ENCODE measurements around the gene CDKAL1.

CDKAL1 gene

GRCh38 chr6:20850686-20851416 is 316.6 kb downstream of the CDKAL1 start:
- no peak for DNase-seq

DNA sequence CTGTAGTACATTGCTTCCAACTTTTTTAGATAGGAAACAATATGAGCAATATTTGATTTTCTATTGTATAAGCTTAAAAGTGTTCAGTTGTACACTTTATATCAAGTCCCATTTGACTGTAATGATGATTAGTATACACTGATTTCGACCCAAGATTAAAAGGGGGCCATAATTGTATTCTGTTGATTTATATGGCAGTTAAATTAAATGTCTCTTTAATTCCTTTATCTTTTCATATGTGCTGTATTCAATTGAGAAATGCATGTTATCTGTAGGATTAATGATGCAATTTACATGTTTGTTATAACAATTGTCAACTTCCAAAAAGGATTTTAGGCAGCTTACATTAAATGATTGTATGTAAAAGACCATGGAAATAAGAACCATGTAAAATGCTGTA is 317.5 kb downstream of the CDKAL1 start:
- DNase-seq, result no peak

DNA sequence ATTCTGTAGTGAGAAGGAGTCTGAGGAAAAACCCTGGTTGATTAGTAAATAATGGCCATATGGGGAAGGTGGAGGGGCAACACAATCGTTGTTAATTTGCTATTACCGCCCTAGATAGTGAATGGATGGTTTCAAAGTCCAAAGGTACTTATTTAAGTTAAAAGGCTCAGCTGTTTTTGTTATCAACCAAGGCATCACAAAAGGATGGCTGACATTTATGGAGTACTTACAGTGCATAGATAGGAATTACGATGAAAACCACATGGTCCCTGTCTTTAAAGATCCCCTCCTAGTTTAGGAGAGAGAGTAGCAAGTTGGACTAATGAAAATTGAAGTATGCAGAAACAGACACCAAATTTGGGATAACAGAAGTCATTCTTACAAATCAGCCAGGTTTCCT is 319.6 kb downstream of the CDKAL1 start:
- no peak for DNase-seq

DNA sequence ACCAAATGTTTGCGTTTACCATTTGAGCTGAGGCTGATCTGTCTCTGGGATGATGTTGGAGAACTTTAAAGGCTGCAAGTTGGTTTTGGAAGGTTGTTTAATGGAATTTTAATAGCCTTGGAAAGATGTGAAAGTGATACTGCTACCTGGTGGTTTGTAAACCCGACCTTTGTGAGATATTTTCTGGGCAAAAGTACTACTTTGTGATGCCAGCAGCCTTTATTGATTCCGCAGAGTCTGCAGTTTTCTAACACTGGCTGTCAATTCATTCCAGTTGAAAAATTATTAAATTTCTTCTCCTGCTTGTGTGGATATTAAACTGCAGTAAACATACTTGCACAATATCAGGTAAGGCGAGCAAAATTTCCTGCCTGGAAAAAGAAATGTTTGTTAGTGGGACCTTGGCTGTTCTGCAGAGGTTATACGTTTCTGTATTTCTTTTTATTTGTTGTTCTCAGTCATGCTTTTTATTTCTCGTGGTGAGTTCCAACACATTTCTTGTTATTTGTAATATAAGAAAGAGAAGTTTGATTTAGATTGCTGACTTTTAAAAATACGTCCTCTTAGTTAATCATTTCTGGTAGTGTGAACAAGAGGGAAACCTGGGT is 322.5 kb downstream of the CDKAL1 start:
- no peak for DNase-seq

GRCh38 chr6:20861481-20861880 is 327.2 kb downstream of the CDKAL1 start:
- no peak for DNase-seq

DNA sequence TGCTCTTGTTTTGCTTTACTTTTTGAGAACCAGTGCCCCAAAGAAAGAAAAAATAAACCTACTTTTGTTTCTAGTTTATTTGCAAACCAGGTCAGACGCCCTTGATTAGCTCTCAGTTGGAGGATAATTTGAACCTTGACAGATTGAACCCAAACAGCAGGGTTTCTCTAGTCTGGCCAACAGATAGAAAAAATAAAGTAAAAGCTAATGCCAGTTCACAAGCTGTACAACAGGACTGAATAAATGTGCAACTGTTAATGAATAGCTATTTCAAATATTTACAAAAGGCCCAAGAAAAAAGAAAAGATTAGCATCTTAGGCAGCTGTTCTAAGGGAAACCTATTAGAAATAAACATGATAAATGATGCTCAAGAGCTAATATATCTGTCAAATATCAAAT is 331.8 kb downstream of the CDKAL1 start:
- no peak for DNase-seq

- no peak for DNase-seq
These were observed 332.9 kb downstream of the CDKAL1 start for GRCh38 chr6:20866935-20867703.

- DNase-seq, result no peak
These were observed 334.3 kb downstream of the CDKAL1 start for GRCh38 chr6:20868397-20869096.

DNA sequence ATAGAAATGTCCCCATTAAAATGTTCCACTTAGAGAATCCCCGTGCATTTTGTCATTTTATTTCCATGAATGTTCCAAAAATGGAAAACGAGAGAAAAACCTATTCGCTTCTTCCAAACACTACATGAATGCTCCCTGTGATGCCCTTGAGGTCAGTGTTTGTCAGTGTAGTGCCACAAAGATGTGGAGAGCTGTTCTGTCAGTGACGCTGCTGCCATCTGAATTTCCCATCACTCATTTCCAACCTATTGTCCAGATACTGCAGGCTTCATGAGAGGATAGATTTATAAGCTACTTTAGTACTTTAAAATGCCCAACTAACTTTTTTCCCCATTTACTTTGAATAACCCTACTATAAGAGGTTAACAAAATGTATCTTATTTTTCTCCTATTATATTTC is 335.8 kb downstream of the CDKAL1 start:
- no peak for DNase-seq

DNA sequence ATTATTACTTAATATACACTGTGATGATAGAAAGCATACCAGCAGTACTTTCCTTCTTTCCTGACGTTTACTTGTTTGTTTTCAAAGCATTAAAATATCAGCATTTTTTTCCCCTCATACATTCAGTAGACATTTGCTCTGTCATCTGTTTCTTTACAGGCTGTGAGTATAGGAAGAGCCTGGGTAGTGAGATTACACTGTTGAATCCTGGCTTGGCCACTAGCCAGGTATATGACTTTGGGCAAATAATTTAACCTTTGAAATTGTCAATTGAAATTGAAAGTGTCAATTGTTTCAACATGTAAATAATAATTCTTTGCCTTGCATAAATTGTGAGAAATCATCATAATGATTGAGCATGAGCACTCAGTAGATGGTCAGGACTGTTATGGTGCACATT is 336.2 kb downstream of the CDKAL1 start:
- DNase-seq, result no peak

- no peak for DNase-seq
These were observed 339.4 kb downstream of the CDKAL1 start for GRCh38 chr6:20873425-20874190.

DNA sequence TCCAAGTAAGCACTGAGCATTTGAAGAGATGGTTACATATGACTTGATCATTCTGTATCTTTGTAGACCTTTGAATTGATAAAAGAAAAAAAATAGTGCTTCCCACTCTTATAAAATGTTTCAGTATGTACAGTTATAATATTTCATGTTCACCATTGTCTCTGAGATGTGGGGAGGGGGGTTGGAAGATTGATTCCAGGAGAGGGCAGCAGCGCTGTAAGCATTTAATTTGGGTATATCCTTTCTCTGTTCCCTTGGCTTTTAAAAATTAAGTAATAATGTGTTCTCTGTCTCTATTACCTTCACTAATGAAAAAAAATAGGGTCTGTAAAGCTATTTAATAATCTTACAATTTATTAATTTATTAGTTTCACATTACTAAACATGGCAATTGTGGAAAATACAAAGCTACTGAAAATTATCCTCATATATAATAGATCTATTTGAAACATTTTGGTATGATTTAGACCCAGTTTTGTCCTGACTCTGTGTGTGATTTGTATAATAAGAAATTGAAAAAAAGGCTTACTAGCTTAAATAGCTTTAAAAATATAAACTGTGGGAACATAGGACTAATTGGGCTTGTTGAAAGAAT is 341.2 kb downstream of the CDKAL1 start:
- no peak for DNase-seq

- DNase-seq, result no peak
These were observed 341.8 kb downstream of the CDKAL1 start for GRCh38 chr6:20876036-20876435.

DNA sequence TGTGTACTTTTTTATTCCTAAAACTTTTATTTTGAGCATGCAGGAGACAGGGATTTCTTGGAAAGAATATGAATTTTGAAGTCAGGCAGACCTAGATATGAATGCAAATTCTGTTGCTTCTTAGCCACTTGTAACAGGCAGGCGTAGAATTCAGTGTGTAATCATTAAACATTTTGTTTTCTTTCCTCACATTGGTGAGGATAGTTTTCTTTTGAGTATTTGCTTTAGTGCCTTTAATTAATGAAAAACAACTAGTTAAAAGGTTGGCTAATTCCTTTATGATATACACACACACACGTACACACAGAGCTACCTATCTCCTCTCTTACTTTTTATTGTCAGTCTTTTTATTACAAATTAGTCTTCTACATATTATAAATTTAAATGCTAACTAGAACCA is 342.3 kb downstream of the CDKAL1 start:
- DNase-seq, result no peak

DNA sequence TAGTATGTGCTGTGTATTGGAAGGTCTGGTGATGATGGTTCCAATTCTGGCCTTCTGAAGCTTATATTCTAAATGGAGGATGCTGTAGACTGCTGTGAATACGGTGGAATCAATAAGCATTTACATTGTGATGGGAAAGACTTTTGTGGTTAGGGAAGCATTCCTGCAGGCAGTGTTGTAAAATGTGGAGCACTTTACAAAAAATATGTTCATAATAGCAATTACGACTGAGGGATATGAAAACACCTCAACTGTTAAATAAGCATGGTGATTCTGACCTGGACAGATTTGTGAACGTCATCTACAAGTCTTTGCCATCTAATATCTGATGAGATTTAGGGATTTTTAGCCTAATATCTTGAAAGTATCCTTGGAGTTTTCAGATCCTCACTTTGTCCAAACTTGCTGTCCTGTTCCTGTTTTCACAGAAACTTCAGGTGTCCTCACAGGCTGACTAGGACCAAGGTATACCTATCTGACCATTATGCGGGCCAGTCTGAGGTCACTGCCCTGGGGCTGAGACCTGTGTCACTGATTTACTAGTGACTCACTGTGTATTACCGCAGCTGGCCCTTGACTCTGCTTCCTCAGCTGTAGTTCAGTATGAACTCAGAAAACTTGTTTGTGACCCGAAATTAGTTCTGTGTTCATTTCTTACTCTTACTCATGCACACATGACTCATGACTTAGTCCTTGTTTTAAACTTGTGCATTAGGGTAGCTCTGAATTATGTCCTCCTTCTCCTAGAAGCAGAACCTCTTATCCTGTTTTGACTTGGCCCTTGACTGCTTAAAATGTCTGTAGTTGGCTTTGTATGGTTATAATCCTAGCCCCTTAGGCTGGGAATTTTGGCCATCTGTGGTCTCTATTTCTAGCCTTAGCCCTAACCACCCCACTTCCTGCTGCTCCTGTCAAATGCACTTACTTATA is 343.0 kb downstream of the CDKAL1 start:
- no peak for DNase-seq

DNA sequence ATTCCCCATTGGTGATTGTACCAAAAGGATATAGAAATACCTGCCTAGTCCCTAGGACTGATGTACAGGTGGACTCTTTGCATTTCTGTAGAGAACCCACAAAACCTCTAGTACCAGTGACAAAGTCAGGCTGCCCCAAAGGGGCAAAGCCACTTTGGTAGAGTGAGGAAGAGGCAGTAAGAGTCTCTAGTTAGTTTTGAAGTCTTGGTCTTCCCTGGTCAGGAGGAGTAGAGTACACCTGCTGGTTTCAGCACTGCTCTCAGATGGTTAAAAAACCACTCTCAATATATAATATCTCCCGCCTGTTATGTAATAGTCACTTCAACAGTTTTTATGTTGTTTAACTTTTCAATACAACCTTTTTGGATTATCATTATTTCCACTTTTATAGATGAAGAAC is 344.9 kb downstream of the CDKAL1 start:
- no peak for DNase-seq

- no peak for DNase-seq
These were observed 345.3 kb downstream of the CDKAL1 start for GRCh38 chr6:20879526-20879925.

GRCh38 chr6:20881365-20881764 is 347.1 kb downstream of the CDKAL1 start:
- no peak for DNase-seq

GRCh38 chr6:20882014-20882413 is 347.8 kb downstream of the CDKAL1 start:
- no peak for DNase-seq

- no peak for DNase-seq
These were observed 350.8 kb downstream of the CDKAL1 start for GRCh38 chr6:20885076-20885475.

GRCh38 chr6:20891161-20891560 is 356.9 kb downstream of the CDKAL1 start:
- no peak for DNase-seq

Data from activated CD4-positive, alpha-beta T cell treated with anti-CD3 and anti-CD28 coated beads for 4 hours (primary cell).